CD4-positive, alpha-beta T cell (primary cell): Measurements from ENCODE around the gene ZNF330. TPM values are rescaled to one million over a fixed set of nuclear protein-coding genes. Genes with fewer than 3 reads are reported as not detected.
A peak's percentile ranks its signal among the peaks of the same experiment; 100 is the strongest.
"Not testable (repeated sequence)": the region's sequence is repeated elsewhere in the genome, so short reads cannot be mapped to it uniquely, and the experiment has no call there.

ENCODE experiments used
- ATAC-seq: fragments of 200-7000 bp; cut with Tn5 transposase; one replicate; pipeline ENCODE4 v1.10.0; 2022; ENCODE audit warnings: mild to moderate bottlenecking; ENCODE audit not compliant: poor library complexity
- CTCF ChIA-PET: fragments of 350-600 bp; sonication (Branson Sonifier 250); formaldehyde crosslinking; loops from one replicate; lab custom pipeline; 2021; ENCODE audit warnings: antibody characterized with exemption, inconsistent platforms; lab: Charles Lee
- POLR2A ChIA-PET: fragments of 350-600 bp; sonication (Branson Sonifier 250); formaldehyde crosslinking; loops from one replicate; lab custom pipeline; 2021; ENCODE audit warnings: antibody characterized with exemption, inconsistent platforms; lab: Charles Lee
- DNase-seq, 14 experiments: peaks; one replicate each; pipeline ENCODE4 v3.0.0-alpha.2; 2013 to 2020; ENCODE audit warnings: mixed read lengths in 2 of 14
- H3K27ac ChIP-seq, 2 donors: one replicate each; pipeline versions ENCODE4 v1.5.1 to v1.7.0; 2013; ENCODE audit warnings: low read length in 2 of 2, low read depth in 1 of 2, mild to moderate bottlenecking in 1 of 2
- H3K27me3 ChIP-seq, 2 experiments: 1 replicate in 1 of 2; 2 replicates in 1 of 2; pipeline versions ENCODE4 v1.6.1 to v1.7.0; 2013; ENCODE audit warnings: low read length in 2 of 2, control low read depth in 1 of 2, mild to moderate bottlenecking in 1 of 2, moderate library complexity in 1 of 2; ENCODE audit not compliant: insufficient read depth in 2 of 2, control insufficient read depth in 1 of 2
- H3K36me3 ChIP-seq: one replicate; pipeline ENCODE4 v1.6.1; 2013; ENCODE audit warnings: low read length, control low read depth; ENCODE audit not compliant: insufficient read depth
- H3K4me1 ChIP-seq: one replicate; pipeline ENCODE4 v1.6.1; 2013; ENCODE audit warnings: low read length, control low read depth; ENCODE audit not compliant: insufficient read depth
- H3K4me3 ChIP-seq: one replicate; pipeline ENCODE4 v1.5.1; 2013; ENCODE audit warnings: mild to moderate bottlenecking, low read length, moderate library complexity
- H3K9me3 ChIP-seq, 2 experiments: 1 replicate in 1 of 2; 2 replicates in 1 of 2; pipeline versions ENCODE4 v1.6.1 to v1.7.0; 2013; ENCODE audit warnings: low read length in 2 of 2, mild to moderate bottlenecking in 2 of 2, control low read depth in 1 of 2, moderate library complexity in 1 of 2; ENCODE audit not compliant: control insufficient read depth in 1 of 2, insufficient read depth in 1 of 2
- H3K27ac Mint-ChIP-seq: one replicate; pipeline ENCODE4 v1.8.0; 2020; ENCODE audit warnings: mixed read lengths
- H3K27me3 Mint-ChIP-seq: one replicate; pipeline ENCODE4 v1.8.0; 2021; ENCODE audit warnings: mixed read lengths
- H3K36me3 Mint-ChIP-seq: one replicate; pipeline ENCODE4 v1.8.0; 2021; ENCODE audit warnings: low read depth, mixed read lengths
- H3K4me1 Mint-ChIP-seq: one replicate; pipeline ENCODE4 v1.8.0; 2021; ENCODE audit warnings: low read depth, mixed read lengths
- H3K4me3 Mint-ChIP-seq: one replicate; pipeline ENCODE4 v1.8.0; 2020; ENCODE audit warnings: mild to moderate bottlenecking, mixed read lengths
- H3K9me3 Mint-ChIP-seq: one replicate; pipeline ENCODE4 v1.8.0; 2020; ENCODE audit warnings: mixed read lengths
- CTCF ChIP-seq: fragments of 200-600 bp; IDR thresholded peaks from one replicate; pipeline ENCODE4 v1.8.0; 2022; ENCODE audit warnings: antibody characterized with exemption, mild to moderate bottlenecking
- intact Hi-C, 2 experiments: fragments of 100-400 bp; cut with DNase I in 1 of 2; cut with micrococcal nuclease in 1 of 2; formaldehyde crosslinking; loops; one replicate each; pipeline versions ENCODE4 v1.15.1 to v1.9.0; 2023 to 2025; cut with DNase I, micrococcal nuclease
- total RNA-seq, 174 experiments: library from RNA in 2 of 174; stranded (reverse) in 2 of 174; gene quantifications; one replicate each; pipeline ENCODE4 v1.2.3 and lab custom pipeline; 2021 to 2026

Gene ZNF330
- total RNA-seq, 2 experiments from 2014 or later, result 41.1 to 43.8 TPM

DNA sequence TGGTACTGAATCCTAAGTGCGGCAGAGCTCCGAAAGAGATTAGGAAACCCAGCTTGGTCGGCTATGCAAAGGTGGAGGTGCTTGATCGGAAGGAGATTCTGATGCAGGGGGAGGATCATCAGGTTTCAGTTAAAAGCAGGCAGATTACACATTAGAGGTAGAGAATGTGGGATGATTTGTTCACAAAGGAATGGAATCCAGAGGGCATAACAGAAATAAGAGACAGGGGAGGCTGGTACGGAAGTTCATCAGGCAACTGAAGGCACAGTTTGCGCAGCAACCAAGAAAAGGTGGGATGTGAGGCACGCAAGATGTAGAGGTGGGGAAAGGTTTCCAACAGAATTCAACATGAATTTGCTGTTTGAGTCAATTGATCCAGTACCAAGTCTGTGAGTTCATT, 424 bp upstream of the ZNF330 start:
- TF ChIP-seq CTCF, result no peak
- CTCF ChIA-PET, result no interaction called here
- H3K27ac Mint-ChIP-seq, result peak overlapping the region; percentile 97
- peaks cover 51% of the 10 kb centered on the region for H3K4me1 Mint-ChIP-seq
- intact Hi-C loops, result loop anchor here in 1 of 2 experiments (5.0 to 10.0 kb wide), 5 partner anchors 417 to 1967 kb away; partner anchors contain the start of genes ELMOD2, IL15, INPP4B and SCOC
- Histone ChIP-seq H3K27ac (no peak overlapping the region), H3K4me3 (peak overlapping the region; percentile 90), H3K4me1 (peaks cover 5% of the 10 kb centered on the region), H3K9me3 (no peaks in the 10 kb centered on the region), H3K36me3 (peaks cover 19% of the 10 kb centered on the region), H3K27me3 (no peaks in the 10 kb centered on the region)
- POLR2A ChIA-PET, result no interaction called here
- H3K4me3 Mint-ChIP-seq, result peak overlapping the region; percentile 100
- peaks cover 41% of the 10 kb centered on the region for H3K36me3 Mint-ChIP-seq
- DNase-seq (no peak), ATAC-seq (peak; percentile 3)
- H3K9me3 Mint-ChIP-seq, result no peaks in the 10 kb centered on the region
- H3K27me3 Mint-ChIP-seq, result peaks cover 7% of the 10 kb centered on the region

DNA sequence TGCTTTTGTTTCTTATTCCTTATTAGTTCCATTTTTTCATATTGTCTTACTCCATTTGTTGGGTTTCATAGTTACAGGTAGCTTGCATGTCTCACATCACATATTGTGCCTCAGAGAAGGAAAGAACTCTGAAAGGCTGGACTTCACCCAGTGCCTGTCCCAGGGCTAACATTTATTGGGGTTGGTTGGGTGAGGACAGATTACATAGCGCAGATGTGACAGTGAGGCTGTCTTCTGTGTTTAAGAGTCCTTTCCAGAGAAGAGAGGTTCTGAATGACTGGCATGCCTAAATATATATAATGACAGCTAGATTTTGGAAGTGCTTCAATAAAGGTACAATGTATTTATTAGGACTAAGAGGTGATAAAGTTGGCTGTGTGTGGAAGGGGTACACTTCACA, 2.7 kb downstream of the ZNF330 start:
- no peaks in the 10 kb centered on the region for H3K27me3 ChIP-seq
- no peaks in the 10 kb centered on the region for H3K27me3 Mint-ChIP-seq
- ATAC-seq (no peak), DNase-seq (no peak)
- intact Hi-C loops, result loop anchor here in 1 of 2 experiments (5.0 to 10.0 kb wide), 5 partner anchors 414 to 1964 kb away; partner anchors contain the start of genes ELMOD2, IL15, INPP4B and SCOC
- CTCF ChIA-PET, result interaction anchor here (0.6 kb wide), 1 partner anchor 13 kb away, joined by 3 read pairs; no protein-coding TSS in a partner anchor
- H3K27ac Mint-ChIP-seq, result peak overlapping the region; percentile 25
- H3K4me1 ChIP-seq, result peaks cover 5% of the 10 kb centered on the region
- TF ChIP-seq CTCF, result no peak
- no peaks in the 10 kb centered on the region for H3K9me3 Mint-ChIP-seq
- no peaks in the 10 kb centered on the region for H3K9me3 ChIP-seq
- peak overlapping the region; percentile 100 for H3K4me3 Mint-ChIP-seq
- peaks cover 57% of the 10 kb centered on the region for H3K4me1 Mint-ChIP-seq
- H3K27ac ChIP-seq, result no peak overlapping the region
- peaks cover 44% of the 10 kb centered on the region for H3K36me3 ChIP-seq
- POLR2A ChIA-PET, result interaction anchor here (0.6 kb wide), 1 partner anchor 1037 kb away, joined by 3 read pairs; no protein-coding TSS in a partner anchor
- no peak overlapping the region for H3K4me3 ChIP-seq
- H3K36me3 Mint-ChIP-seq, result peaks cover 72% of the 10 kb centered on the region

- H3K4me3 Mint-ChIP-seq, CTCF ChIA-PET, ATAC-seq, H3K4me1 ChIP-seq, DNase-seq, H3K27ac ChIP-seq, H3K27me3 Mint-ChIP-seq, H3K27ac Mint-ChIP-seq, POLR2A ChIA-PET, H3K9me3 Mint-ChIP-seq, H3K27me3 ChIP-seq, H3K9me3 ChIP-seq, H3K4me3 ChIP-seq: not testable (repeated sequence)
- H3K36me3 ChIP-seq, result peaks cover 81% of the 10 kb centered on the region
- intact Hi-C loops, result loop anchor here in 1 of 2 experiments (10.0 kb wide), 3 partner anchors 702 to 1618 kb away; partner anchors contain the start of genes ELMOD2, INPP4B and SCOC
- Mint-ChIP-seq H3K4me1 (peaks cover 38% of the 10 kb centered on the region), H3K36me3 (peaks cover 90% of the 10 kb centered on the region)
Measured at GRCh38 chr4:141227280-141227679, 6.6 kb downstream of the ZNF330 start.
